HG03378 (cell line): Measurements from ENCODE around the gene GPRC5D.

Experiments used
- ATAC-seq: cut with Tn5 transposase; IDR thresholded peaks from one replicate; pipeline ENCODE4 v1.9.1; 2021; ENCODE audit warnings: mild to moderate bottlenecking, moderate library complexity; ENCODE audit not compliant: unreplicated experiment

GPRC5D gene

GRCh38 chr12:12979731-12980259 is 27.8 kb upstream of the GPRC5D start:
- no peak for ATAC-seq

- no peak for ATAC-seq
These were observed 27.2 kb upstream of the GPRC5D start for GRCh38 chr12:12979126-12979525.

- no peak for ATAC-seq
These were observed 25.3 kb upstream of the GPRC5D start for GRCh38 chr12:12977231-12977630.

GRCh38 chr12:12976366-12976765 is 24.4 kb upstream of the GPRC5D start:
- ATAC-seq, result no peak

DNA sequence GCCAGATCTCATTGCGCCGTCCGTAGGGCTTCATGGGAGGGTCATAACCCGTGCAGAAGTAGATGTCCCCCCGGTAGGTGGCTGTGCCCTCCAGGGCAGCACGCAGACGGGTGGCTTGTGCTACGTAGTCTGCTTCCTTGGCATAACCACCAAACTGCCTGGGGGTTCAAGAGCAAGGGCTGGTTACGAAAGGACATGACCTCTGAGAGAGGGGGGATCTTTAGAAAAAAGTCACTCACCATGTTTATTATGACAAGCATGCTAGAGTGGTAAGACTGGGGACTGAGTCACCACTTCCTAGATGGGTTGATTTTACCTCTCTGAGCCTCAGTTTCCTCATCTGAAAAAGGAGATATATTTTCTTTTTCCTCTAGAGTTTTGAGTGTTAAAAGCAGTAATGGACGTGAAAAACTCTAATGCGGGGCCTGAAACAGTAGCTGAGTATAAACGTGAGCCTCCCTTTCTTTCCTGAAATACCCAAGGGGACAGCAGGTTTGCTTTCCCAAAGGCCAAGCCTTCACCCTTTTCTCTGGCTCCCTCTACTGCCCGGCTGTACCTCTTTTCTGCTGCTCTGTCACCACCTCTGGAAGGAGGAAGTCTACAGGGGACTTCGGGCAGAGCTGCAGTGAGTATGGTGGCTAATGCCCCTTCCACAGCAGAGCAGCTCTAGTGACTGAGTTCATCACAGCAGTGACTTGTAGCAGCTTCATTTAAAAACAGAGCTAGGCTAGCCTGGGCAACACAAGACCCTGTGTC is 23.5 kb upstream of the GPRC5D start:
- no peak for ATAC-seq

DNA sequence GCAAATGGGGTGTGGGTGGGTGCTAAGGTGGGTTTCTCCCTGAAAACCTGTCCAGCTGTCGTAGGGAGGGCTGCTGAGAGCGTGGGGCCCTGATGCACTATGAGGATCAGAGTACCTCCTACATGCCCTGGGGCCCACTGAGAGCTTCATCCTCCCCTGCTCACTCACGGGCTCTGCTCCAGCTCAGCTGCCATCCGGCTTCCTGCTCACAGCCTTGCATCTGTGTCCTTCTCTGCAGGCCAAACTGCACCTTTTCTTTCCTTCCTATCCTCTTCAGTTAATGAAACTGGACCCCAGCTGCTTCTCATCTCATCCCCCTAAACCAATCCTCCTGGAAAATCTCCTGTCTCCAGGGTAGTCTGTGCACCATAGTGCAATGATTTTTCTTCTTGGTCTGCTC is 22.2 kb upstream of the GPRC5D start:
- no peak for ATAC-seq

DNA sequence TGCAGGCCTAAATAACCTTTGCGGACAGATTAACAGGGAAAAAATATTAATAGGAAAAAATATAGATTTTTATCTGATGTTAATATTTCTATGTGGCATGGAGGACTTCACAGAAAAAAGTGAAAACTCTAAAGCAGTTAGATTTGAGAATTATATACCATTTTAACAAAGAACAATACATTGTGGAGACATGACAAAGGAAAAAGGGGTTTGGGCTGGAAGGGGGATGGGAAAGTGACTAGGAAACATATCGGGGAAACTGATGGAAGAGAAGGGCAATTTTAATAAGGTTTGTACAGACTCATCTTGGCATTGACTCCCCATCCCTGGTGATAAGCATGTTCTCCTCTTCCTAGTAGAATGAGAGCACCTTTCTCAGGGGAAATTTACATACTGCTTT is 21.0 kb upstream of the GPRC5D start:
- no peak for ATAC-seq

DNA sequence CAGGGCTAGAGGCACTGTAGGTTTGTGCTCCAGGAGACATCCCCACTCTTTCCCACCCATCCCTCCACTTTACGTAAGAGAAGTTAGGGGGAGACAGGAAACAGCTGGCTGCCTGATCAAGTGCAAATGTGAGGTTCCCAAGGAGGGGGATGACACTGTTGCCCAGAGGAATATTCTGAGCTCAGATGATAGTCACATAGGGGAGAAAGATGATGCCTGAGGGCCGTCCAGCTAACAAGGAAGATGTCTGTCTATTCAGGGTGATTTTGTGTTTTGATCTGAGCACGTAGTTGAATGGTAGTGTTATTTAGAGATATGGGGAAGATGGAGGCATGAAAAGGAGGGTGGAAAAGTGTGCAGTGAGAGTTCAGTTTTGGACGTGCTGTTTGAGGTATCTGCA is 13.9 kb upstream of the GPRC5D start:
- ATAC-seq, result no peak

DNA sequence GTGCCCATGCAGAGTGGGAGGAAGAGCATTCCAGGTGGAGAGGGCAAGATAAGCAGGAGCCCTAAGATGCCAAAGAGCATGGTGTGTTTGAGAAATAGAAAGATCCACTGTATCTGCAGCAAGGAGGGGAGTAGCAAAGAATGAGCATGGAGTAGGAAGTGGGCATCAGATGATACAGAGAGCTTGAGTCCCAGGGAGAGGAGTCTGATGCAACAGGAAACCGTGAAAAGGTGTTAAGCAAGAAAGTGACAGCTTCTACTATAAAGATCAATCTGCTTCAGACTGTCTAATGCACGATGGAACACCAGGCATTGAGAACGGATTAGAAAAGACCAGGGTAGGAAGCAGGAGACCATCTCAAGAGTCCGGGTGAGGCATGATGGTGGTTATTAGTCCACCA is 12.3 kb upstream of the GPRC5D start:
- no peak for ATAC-seq

DNA sequence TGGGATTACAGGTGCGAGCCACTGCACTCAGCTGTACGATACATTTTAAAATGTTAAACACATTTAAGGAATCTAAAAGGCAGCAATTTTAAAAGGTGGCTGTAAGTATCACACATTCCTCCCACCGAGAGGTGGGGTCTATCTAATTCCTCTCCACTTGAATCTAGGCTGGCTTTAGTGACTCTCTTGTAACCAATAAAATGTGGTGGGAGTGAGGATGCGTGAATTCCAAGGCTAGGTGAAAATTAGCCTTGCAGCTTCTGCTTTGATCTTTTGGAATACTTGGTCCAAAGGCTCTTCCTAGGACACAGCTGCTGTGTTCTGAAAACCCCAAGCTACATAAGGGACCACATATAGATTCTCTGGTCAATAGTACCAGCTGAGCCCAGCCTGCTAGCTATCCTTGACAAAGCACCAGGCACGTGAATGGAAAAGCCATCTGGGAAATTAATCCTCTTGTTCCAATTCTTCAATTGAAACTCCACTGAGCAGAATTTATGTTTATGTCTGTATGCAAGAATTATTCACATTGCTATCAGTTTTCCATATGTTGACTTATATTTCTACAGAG is 8.8 kb upstream of the GPRC5D start:
- ATAC-seq, result no peak

DNA sequence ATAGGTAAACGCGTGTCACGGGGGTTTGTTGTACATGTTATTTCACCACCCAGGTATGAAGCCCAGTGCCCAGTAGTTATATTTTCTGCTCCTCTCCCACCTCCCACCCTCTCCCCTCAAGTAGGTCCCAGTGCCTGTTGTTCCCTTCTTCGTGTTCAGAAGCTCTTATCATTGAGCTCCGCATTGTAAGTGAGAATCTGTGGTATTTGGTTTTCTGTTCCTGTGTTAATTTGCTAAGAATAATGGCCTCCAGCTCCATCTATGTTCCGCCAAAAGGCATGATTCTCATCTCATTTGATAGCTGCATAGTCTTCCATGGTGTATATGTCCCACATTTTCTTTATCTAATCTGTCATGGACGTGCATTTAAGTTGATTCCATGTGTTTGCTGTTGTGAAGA is 6.9 kb upstream of the GPRC5D start:
- no peak for ATAC-seq

DNA sequence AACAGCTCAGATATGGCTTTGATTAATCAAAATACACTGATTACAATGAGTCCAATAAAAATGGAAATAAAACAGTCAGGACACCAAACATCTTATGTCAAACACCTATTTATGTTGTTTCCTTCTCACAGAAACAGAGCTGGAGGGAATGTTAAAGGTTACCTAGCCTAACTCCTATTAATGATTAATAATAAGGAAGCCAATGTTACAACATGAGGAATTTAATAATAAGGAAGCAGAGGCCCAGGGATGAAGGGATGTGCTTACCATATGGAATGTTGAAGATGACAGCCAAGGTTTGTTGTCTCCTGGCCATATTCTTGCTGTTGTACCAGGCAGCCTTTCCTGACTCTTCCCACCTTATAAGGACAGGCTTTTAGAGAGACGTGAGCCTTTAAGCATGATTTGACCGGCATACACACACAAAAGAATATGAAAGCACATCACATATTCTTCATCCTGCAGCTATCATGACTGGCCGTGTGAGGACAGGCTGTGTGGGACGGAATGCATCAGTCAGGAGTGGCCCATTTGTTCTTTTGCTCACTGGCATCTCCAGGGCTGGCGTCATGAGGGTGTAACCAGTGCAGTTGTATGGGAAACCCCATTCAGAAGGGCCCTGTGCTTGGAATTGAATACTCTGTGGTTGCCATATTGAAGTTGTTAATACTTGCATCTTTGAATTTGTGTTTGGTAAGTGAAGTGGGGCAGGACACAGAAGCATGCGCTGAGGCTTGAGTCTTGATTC is 3.1 kb upstream of the GPRC5D start:
- no peak for ATAC-seq

GRCh38 chr12:12954356-12954755 is 2.4 kb upstream of the GPRC5D start:
- no peak for ATAC-seq

DNA sequence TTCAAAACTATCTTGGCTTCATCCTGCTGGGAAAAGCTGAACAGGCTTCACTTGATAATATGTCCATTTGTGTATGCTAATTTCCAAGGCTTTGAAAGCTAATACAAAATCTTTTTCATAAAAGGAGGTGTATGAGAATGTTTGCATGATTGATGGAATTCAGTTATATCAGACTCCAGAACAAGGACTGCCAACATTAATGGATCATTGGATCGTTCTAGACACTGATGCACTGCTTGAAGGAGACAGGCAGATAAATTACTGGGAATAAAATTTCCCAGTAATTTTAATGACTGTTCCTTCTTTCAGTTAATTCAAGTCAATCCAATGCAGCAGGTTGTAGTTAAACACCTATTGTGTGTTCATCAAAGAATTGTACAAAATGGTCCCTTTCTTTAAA is 466 bp downstream of the GPRC5D start:
- ATAC-seq, result no peak

- no peak for ATAC-seq
These were observed 4.1 kb downstream of the GPRC5D start for GRCh38 chr12:12947902-12948301.

DNA sequence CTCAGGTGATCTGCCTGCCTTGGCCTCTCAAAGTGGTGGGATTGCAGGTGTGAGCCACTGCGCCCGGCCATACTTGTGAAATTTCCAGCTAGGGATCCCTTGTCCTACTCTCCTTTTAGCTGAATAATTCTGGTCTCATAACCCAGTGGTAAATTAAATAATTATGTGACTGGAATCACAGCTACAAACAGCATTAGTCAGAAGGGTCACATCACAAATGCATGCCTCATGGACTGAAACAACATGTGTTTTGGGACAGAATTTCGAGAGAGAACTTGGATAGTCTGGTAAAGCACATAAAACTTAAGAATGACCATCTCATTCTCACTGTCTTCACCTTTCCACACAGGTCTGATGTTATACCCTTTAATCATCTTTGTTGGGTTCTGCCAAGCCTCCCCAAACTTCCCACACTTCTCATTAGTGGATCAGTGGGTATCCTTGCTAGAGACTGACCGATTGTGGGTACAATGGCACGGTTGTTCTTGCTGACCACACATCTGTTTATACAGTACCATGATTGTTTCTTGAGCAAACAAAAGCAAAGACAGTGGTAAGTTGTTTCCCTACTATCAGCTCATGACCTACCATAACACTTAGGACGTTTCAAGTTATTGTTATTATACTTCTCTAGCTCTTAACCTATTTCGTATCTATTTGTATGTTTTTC is 5.1 kb downstream of the GPRC5D start:
- no peak for ATAC-seq

GRCh38 chr12:12945591-12945990 is 6.4 kb downstream of the GPRC5D start:
- no peak for ATAC-seq

GRCh38 chr12:12943586-12944260 is 8.2 kb downstream of the GPRC5D start:
- ATAC-seq, result no peak

GRCh38 chr12:12941450-12942350 is 10.3 kb downstream of the GPRC5D start:
- no peak for ATAC-seq

DNA sequence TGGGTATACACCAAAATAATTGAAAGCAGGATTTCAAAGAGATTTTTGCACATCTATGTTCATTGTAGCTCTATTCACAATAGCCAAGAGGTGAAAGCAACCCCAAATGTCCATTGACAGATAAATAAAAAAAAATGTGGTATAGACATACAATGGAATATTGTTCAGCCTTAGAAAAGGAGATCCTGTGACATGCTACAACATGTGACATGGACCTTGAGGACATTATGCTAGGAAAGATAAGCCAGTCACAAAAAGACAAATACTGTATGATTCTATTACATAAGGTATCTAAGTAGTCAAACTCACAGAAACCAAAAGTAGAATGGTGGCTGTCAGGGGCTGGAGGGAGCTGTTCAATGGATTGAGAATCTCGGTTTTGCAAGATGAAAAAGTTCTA is 12.1 kb downstream of the GPRC5D start:
- ATAC-seq, result no peak
